Hepatocyte (in vitro differentiated cells): ENCODE results near the gene ZNF101.

ENCODE experiments used
- CTCF ChIP-seq: fragments of 200-600 bp; sonication (generic); IDR thresholded peaks from 2 replicates; pipeline ENCODE4 v1.5.1; 2016; ENCODE audit warnings: antibody characterized with exemption, mild to moderate bottlenecking; ENCODE audit not compliant: poor library complexity
- EZH2 ChIP-seq: fragments of 200-600 bp; sonication (generic); IDR thresholded peaks from 2 replicates; pipeline ENCODE4 v1.6.1; 2016; ENCODE audit warnings: antibody characterized with exemption, mild to moderate bottlenecking, borderline replicate concordance
- EZH2phosphoT487 ChIP-seq: fragments of 200-600 bp; sonication (generic); IDR thresholded peaks from one replicate; pipeline ENCODE4 v1.6.1; 2018; ENCODE audit warnings: antibody characterized with exemption, mild to moderate bottlenecking, low read depth, moderate library complexity; ENCODE audit not compliant: unreplicated experiment, severe bottlenecking

GRCh38 chr19:19651076-19651475 is 17.6 kb upstream of the ZNF101 start:
- TF ChIP-seq CTCF = no peak
- no peak for TF ChIP-seq EZH2
- no peak for TF ChIP-seq EZH2phosphoT487
